Psoas muscle (tissue), 8 donors: ENCODE data around the gene CTAG2. TPM values are rescaled to one million over a fixed set of nuclear protein-coding genes. Genes with fewer than 3 reads are reported as not detected.
"Not testable (repeated sequence)": the region's sequence is repeated elsewhere in the genome, so short reads cannot be mapped to it uniquely, and the experiment has no call there.

Experiments
- ATAC-seq, 4 donors: fragments of 200-7000 bp; cut with Tn5 transposase; one replicate each; pipeline ENCODE4 v1.9.1; 2020; ENCODE audit warnings: moderate library complexity in 3 of 4, mild to moderate bottlenecking in 2 of 4
- DNase-seq, 2 donors: peaks; one replicate each; pipeline ENCODE4 v3.0.0-alpha.2; 2020
- H3K27ac ChIP-seq: fragments of 200-600 bp; one replicate; pipeline ENCODE4 v1.8.0; 2022
- H3K27me3 ChIP-seq, 3 donors: fragments of 200-600 bp in 1 of 3; one replicate each; pipeline versions ENCODE4 v1.6.1 to v1.8.0; 2013 to 2022; ENCODE audit warnings: low read length in 2 of 3, mild to moderate bottlenecking in 2 of 3, moderate library complexity in 1 of 3; ENCODE audit not compliant: insufficient read depth in 3 of 3
- H3K36me3 ChIP-seq, 2 donors: fragments of 200-600 bp in 1 of 2; one replicate each; pipeline versions ENCODE4 v1.6.1 to v1.8.0; 2013 to 2022; ENCODE audit warnings: low read depth in 1 of 2, mild to moderate bottlenecking in 1 of 2, moderate library complexity in 1 of 2; ENCODE audit not compliant: insufficient read depth in 1 of 2
- H3K4me1 ChIP-seq: fragments of 200-600 bp; one replicate; pipeline ENCODE4 v1.8.0; 2022
- H3K4me3 ChIP-seq: fragments of 200-600 bp; one replicate; pipeline ENCODE4 v1.8.0; 2022; ENCODE audit warnings: mild to moderate bottlenecking
- H3K9me3 ChIP-seq: fragments of 200-600 bp; one replicate; pipeline ENCODE4 v1.8.0; 2022
- WGBS, 3 donors: extraction: QIAGEN DNeasy Blood & Tissue Kit; methylation state at CpG; one replicate each; pipeline versions ENCODE4 v1.1.6 to v1.1.7; 2013; 5-methylcytosine and 5-hydroxymethylcytosine counted together
- intact Hi-C, 2 donors: fragments of 100-400 bp; cut with DNase I; formaldehyde crosslinking; loops; one replicate each; pipeline versions ENCODE4 v1.11.0 to v1.14.2; 2022
- polyA plus RNA-seq, 3 donors: library from polyadenylated mRNA; stranded (reverse); fragments of 200-250 nt; gene quantifications; one replicate each; pipeline ENCODE4 v1.2.3, GENCODE V29; 2013
- total RNA-seq, 4 donors: library from RNA; stranded (reverse); fragmentation: NEBNext Ultra II Directional in 2 of 4; extraction: Animal tissue kit (Norgen Biotek cat#: 25700) in 2 of 4; gene quantifications; one replicate each; pipeline versions ENCODE4 v1.2.1 to v1.2.4, GENCODE V29; 2021 to 2023
- TF ChIP-seq, protein P1 (sequence below): fragments of 200-600 bp; IDR thresholded peaks from one replicate; pipeline ENCODE4 v1.8.0; 2022; ENCODE audit warnings: antibody characterized with exemption
- donor health status: healthy with polysubstance abuse.
- donor health status: DM: no; HTN: no; CAD: no; lungs with moderate emphysema.
- donor health status: Bipolar disorder and iron deficiency.
- donor health status: healthy.
- donor health status: DM: yes; HTN: yes; CAD: no.
- donor health status: DM: no; HTN: no; CAD: no.
- donor health status: DM: no; HTN: no; CAD: no.
- donor health status: DM: yes; HTN: yes; CAD: no.

The CTAG2 gene
- total and polyA plus RNA-seq, 7 donors = 0.39 to 4.9 TPM; not detected in 5

DNA sequence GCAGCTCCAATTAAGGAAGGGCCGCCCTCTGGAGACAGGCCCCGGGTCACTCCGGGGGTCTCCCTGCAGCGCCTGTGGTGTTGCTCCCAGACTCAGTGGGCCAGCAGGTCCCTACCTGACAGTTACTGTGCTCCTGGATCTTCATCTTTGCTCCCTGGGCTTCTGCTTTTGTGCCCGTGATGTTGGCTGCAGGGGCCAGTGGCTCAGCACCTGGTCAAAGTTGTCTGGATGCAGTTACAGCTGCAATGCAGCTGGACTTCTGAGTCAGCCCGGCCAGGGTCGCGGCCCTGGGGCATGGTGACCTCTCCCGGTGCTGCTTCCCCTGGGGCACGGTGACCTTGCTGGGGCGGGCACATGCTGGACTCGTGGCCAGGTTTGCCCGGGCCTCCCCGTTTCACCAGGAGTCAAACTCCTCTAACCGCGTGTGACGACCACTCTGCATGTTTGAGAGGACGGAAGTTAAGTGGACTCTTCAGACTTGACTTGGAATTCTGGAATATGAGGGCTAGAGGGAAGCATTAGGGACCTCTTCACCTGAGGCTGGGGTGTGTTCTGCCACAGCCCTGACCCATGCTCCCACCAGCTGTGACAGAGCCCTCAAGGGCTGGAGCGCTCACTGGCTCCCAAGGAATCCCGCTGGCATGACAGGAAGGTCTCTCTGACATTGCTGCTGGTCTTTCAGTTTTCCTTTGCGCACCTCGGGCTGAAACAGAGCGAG is 3.7 kb downstream of the CTAG2 start:
- intact Hi-C loops = no loop called here
- Histone ChIP-seq H3K27ac (no peak overlapping the region), H3K27me3 (peaks cover 0 to 4% (median 0%) of the 10 kb centered on the region in 3 donors), H3K36me3 (no peaks in the 10 kb centered on the region), H3K4me3 (no peak overlapping the region), H3K9me3 (no peaks in the 10 kb centered on the region), H3K4me1 (no peaks in the 10 kb centered on the region)
- WGBS, 3 donors = 47 to 64% (median 49%) methylated on average over 19 to 23 of the region's 23 CpGs
- DNase-seq = no peak
- TF ChIP-seq, protein P1, sequence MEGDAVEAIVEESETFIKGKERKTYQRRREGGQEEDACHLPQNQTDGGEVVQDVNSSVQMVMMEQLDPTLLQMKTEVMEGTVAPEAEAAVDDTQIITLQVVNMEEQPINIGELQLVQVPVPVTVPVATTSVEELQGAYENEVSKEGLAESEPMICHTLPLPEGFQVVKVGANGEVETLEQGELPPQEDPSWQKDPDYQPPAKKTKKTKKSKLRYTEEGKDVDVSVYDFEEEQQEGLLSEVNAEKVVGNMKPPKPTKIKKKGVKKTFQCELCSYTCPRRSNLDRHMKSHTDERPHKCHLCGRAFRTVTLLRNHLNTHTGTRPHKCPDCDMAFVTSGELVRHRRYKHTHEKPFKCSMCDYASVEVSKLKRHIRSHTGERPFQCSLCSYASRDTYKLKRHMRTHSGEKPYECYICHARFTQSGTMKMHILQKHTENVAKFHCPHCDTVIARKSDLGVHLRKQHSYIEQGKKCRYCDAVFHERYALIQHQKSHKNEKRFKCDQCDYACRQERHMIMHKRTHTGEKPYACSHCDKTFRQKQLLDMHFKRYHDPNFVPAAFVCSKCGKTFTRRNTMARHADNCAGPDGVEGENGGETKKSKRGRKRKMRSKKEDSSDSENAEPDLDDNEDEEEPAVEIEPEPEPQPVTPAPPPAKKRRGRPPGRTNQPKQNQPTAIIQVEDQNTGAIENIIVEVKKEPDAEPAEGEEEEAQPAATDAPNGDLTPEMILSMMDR = no peak
- ATAC-seq = no peak

DNA sequence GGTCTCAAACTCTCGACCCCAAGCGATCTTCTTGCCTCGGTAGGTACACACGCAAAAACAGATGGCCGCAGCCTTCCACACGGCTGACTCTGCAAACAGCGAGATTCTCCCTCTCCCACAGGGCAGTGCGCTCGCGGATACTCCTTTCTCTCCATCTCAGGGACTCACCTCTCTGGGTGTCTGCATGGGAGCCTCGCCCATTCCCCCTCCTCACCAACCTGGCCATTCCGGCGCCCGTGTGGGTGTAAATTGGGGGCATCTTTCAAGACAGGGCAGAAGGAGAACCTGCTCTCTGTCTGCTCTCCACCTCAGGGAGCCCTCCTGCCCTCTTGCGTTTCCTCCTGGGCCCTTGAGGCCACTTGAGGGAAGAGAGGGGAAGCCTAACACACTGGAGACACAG is 4.4 kb downstream of the CTAG2 start:
- ATAC-seq = no peak
- Histone ChIP-seq H3K9me3 (no peaks in the 10 kb centered on the region), H3K36me3 (no peaks in the 10 kb centered on the region), H3K4me3 (no peak overlapping the region), H3K4me1 (no peaks in the 10 kb centered on the region), H3K27ac (no peak overlapping the region), H3K27me3 (peaks cover 0 to 4% (median 0%) of the 10 kb centered on the region in 3 donors)
- intact Hi-C loops = no loop called here
- DNase-seq = no peak
- TF ChIP-seq, protein P1 = no peak
- 77 to 81% (median 78%) methylated on average over 12 to 15 of the region's 15 CpGs for WGBS, 3 donors

DNA sequence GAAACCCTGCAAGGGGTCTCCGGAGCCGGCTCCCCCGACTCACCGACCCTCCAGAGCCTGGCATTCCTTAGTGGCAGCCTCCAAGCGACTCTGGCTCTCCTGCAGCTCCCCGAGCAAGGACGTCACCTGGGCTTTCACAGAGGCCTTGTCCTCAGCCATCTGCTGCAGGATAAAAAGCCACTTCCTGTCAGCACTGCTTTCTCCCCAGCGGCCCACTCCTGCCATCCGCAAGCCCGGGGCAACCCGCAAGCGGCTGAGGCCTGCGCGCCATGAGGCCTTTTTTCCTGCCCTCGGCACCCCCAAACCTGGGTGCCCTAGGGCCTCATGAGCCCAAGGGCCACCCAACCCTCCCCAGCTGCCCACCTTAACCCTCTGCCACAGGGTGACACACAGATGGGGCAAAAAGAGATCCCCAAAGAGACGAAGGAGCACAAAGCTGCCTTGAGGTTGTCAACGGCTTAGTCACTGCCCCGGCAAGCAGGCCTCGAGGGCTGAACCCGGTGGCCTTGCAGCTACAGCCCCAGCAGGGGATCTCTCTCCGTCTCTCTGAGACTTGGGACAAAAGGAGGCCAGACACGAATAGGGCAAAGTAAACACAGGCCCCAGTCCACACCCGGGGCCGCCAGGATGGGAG is 7.5 kb downstream of the CTAG2 start:
- H3K27ac ChIP-seq, H3K9me3 ChIP-seq, H3K27me3 ChIP-seq, H3K4me1 ChIP-seq, H3K36me3 ChIP-seq, DNase-seq, intact Hi-C loops, ATAC-seq, H3K4me3 ChIP-seq: not testable (repeated sequence)
- WGBS, 3 donors = no CpG with 5 or more reads among the region's 24 CpGs

DNA sequence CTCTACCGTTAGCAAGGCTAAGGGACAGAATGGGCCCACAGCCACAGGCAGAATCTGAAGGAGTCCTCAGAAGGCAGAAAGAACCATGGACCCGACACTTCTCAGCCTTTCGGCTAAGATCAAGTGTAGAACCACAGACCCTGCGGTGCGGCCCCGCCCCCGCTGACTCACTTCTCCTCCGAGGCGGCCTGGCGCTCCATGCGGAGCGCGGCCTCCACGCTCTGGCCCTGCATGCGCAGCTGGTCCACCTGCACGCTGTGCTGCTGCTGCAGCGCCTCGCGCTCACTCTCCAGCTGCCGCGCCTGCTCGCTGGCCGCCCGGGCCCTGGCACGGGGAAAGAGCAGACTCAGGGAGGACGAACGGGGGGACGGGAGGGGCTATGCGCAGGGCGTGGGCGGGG is 9.7 kb downstream of the CTAG2 start:
- H3K4me3 ChIP-seq, H3K27me3 ChIP-seq, H3K36me3 ChIP-seq, intact Hi-C loops, H3K27ac ChIP-seq, H3K4me1 ChIP-seq, H3K9me3 ChIP-seq, ATAC-seq, DNase-seq: not testable (repeated sequence)
- WGBS, 3 donors = no CpG with 5 or more reads among the region's 31 CpGs

DNA sequence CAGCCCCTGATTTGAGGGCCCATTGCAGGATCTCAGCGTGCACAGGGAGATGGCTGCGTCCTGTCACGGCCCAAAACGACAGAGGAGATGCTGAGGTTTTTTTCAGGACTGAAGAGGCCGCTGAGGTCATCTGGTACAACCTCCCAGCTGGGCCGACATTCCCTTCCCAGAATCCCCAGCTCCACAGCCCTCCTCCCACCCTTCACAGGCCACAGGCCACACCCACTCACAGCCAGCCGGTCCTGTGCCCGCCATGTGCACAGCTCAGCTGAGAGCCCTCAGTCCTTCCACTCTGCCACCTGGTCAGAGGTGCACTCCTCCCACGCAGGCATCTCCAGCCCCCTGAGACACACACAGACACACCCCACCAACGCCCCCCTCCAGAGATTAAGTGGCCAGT is 11.6 kb downstream of the CTAG2 start:
- H3K4me1 ChIP-seq, H3K9me3 ChIP-seq, H3K4me3 ChIP-seq, intact Hi-C loops, H3K27me3 ChIP-seq, DNase-seq, H3K36me3 ChIP-seq, H3K27ac ChIP-seq: not testable (repeated sequence)
- WGBS, 3 donors = no CpG with 5 or more reads among the region's 10 CpGs
- peak in 2 of 4 donors; percentile 64 to 79 for ATAC-seq

DNA sequence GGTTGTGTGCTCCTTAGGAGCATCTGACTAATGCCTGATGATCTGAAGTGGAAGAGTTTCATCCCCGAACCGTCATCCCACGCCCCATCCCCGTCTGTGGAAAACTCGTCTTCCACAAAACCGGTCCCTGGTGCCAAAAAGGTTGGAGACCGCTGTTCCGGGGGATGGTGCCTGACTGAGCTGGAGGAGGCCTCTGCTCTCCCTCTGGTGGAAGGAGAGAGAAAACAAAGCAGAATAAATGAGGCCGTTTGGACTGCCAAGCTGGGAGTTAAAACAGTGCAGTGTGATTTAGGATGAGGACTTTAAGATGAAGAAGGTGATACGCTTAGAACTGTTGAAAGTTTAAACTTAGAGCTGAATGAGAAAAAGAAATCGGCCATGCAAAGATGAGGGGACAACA is 19.7 kb downstream of the CTAG2 start:
- ATAC-seq, H3K27ac ChIP-seq, H3K4me1 ChIP-seq, H3K4me3 ChIP-seq, intact Hi-C loops, H3K27me3 ChIP-seq, DNase-seq, H3K36me3 ChIP-seq, H3K9me3 ChIP-seq: not testable (repeated sequence)
- WGBS, 3 donors = no CpG with 5 or more reads among the region's 11 CpGs

DNA sequence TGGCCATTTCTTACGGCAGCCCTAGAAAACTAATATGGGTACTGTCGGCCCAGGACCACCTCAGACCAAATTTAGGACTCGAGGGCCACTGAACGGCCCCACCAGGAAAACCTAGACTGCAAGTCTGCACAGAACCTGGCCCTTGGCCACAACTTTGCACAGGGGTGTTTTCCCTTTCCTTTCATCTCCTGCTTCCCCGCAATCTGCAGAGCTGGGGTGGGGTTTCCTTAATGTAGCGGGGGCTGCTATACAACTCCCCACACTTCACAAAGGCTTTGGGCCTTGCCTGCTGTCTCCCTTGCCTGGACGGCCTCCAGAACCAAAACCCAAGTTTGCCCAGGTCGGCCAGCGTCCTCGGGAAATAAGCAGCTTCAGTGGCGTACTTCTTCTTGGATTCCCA is 22.4 kb downstream of the CTAG2 start:
- no CpG with 5 or more reads among the region's 11 CpGs for WGBS, 3 donors
- not testable (repeated sequence) for H3K27me3 ChIP-seq

DNA sequence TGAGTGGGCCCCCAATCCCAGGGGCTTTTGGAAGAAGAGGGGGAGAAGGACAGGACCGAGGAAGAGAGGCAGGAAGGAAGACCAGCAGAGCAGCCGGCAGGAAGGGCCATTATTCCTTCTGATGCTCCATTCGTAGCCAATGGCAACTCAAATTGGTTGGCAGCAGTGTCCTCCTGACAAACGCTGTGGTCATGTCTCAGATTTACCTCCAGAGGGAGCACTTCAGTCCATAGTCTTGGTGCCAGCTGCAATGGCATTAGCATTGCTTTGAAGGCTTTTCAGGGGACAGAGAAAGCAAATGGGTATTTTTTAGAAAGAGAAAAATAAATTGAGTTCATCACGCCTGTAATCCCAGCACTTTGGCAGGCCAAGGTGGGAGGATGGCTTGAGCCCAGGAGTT is 24.4 kb downstream of the CTAG2 start:
- DNase-seq, H3K27ac ChIP-seq, H3K4me1 ChIP-seq, H3K27me3 ChIP-seq, H3K4me3 ChIP-seq, H3K36me3 ChIP-seq, H3K9me3 ChIP-seq, intact Hi-C loops: not testable (repeated sequence)
- WGBS, 3 donors = no CpG with 5 or more reads among the region's 5 CpGs
- ATAC-seq = peak in 3 of 4 donors; percentile 66 to 72 (median 68)

More for the DNA sequence above, 22.4 kb downstream of the CTAG2 start:
- intact Hi-C loops, H3K4me1 ChIP-seq, H3K36me3 ChIP-seq, H3K27ac ChIP-seq, H3K4me3 ChIP-seq, ATAC-seq, DNase-seq, H3K9me3 ChIP-seq: not testable (repeated sequence)

DNA sequence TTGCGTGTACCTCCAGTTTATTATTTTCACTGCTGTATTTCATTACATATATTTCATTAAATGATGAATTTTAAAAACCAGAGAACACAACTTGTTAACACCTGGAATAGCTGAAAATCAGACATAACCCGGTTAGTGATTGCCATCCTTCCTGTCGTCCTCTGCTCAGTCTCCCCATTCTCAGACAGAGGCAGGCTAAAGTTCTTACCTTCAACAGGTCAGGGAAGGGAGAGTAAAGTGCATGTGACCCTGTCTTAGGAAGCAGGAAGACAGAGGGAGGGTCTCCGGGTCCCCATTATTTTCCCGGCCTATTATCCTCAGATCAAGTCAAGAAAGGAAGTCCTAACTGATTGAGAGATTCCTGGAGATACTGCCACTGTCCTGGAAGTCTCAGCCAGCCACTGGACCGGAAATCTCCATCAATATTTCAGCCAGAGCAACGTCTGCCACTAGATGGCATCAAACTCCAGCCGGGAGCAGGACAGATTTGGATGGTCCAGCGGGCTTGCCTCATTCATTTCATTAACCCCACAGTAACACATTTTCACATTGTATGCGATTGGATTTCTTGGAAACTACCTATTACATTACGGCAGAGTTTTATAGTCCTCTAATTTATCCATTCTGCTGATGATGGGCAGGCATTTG is 32.5 kb downstream of the CTAG2 start:
- H3K36me3 ChIP-seq, intact Hi-C loops, H3K9me3 ChIP-seq, H3K4me1 ChIP-seq, H3K27ac ChIP-seq, H3K27me3 ChIP-seq, H3K4me3 ChIP-seq, DNase-seq: not testable (repeated sequence)
- peak in 3 of 4 donors; percentile 61 to 67 (median 66) for ATAC-seq
- 17 to 44% methylated on average over 2 to 3 of the region's 11 CpGs; no CpG with 5 or more reads in 1 of the 3 donors for WGBS, 3 donors
